Tibial artery (tissue), 4 donors: ENCODE results near the gene VCX3B.
"Not testable (repeated sequence)": the region's sequence is repeated elsewhere in the genome, so short reads cannot be mapped to it uniquely, and the experiment has no call there.

Source experiments
- DNase-seq, 2 donors: peaks; one replicate each; pipeline ENCODE4 v3.0.0-alpha.2; 2019
- H3K27ac ChIP-seq, 2 donors: fragments of 200-600 bp; sonication (generic) in 1 of 2; 1 replicate in 1 of 2; 2 replicates in 1 of 2; pipeline ENCODE4 v1.5.1; 2018 to 2019; ENCODE audit warnings: mild to moderate bottlenecking in 1 of 2
- H3K27me3 ChIP-seq, 2 donors: fragments of 200-600 bp; sonication (generic) in 1 of 2; one replicate each; pipeline versions ENCODE4 v1.5.1 to v1.6.0; 2016 to 2019
- H3K36me3 ChIP-seq, 3 donors: fragments of 200-600 bp; sonication (generic) in 2 of 3; one replicate each; pipeline ENCODE4 v1.5.1; 2016 to 2019; ENCODE audit warnings: mild to moderate bottlenecking in 2 of 3
- H3K4me1 ChIP-seq, 4 donors: fragments of 200-600 bp; sonication (generic) in 2 of 4; 1 replicate in 3 of 4; 2 replicates in 1 of 4; pipeline ENCODE4 v1.5.1; 2016 to 2019
- H3K4me3 ChIP-seq, 2 donors: fragments of 200-600 bp; sonication (generic) in 1 of 2; 1 replicate in 1 of 2; 2 replicates in 1 of 2; pipeline ENCODE4 v1.5.1; 2018 to 2019; ENCODE audit warnings: mild to moderate bottlenecking in 2 of 2
- H3K9me3 ChIP-seq, 3 donors: fragments of 200-600 bp; sonication (generic) in 1 of 3; one replicate each; pipeline ENCODE4 v1.5.1; 2016 to 2019
- CTCF ChIP-seq, 2 experiments: fragments of 200-600 bp in 1 of 2; fragments of 450-650 bp in 1 of 2; IDR thresholded peaks; one replicate each; pipeline ENCODE4 v1.5.1; 2017 to 2019; ENCODE audit warnings: antibody characterized with exemption in 2 of 2, mild to moderate bottlenecking in 1 of 2, moderate library complexity in 1 of 2
- intact Hi-C: fragments of 100-400 bp; cut with DNase I; formaldehyde crosslinking; loops from one replicate; pipeline ENCODE4 v1.15.0; 2023; ENCODE audit warnings: low total_unique reads

Gene VCX3B

GRCh38 chrX:8433109-8434062 is 31.2 kb upstream of the VCX3B start:
- DNase-seq, result no peak
- Histone ChIP-seq H3K9me3 (no peaks in the 10 kb centered on the region), H3K4me3 (no peak overlapping the region), H3K4me1 (no peaks in the 10 kb centered on the region), H3K27ac (no peak overlapping the region), H3K27me3 (no peaks in the 10 kb centered on the region), H3K36me3 (no peaks in the 10 kb centered on the region)
- intact Hi-C loops, result no loop called here
- no peak for TF ChIP-seq CTCF (IDR thresholded peaks at IDR 0.05)

GRCh38 chrX:8447368-8447767 is 17.3 kb upstream of the VCX3B start:
- TF ChIP-seq CTCF (IDR thresholded peaks at IDR 0.05), result no peak
- DNase-seq, result no peak
- no peaks in the 10 kb centered on the region for H3K27me3 ChIP-seq
- H3K27ac ChIP-seq, result no peak overlapping the region
- no peaks in the 10 kb centered on the region for H3K9me3 ChIP-seq
- no peak overlapping the region for H3K4me3 ChIP-seq
- intact Hi-C loops, result no loop called here
- H3K4me1 ChIP-seq, result no peaks in the 10 kb centered on the region
- no peaks in the 10 kb centered on the region for H3K36me3 ChIP-seq

GRCh38 chrX:8452343-8452742 is 12.3 kb upstream of the VCX3B start:
- DNase-seq, H3K9me3 ChIP-seq: not testable (repeated sequence)

GRCh38 chrX:8453611-8454010 is 11.0 kb upstream of the VCX3B start:
- TF ChIP-seq CTCF (IDR thresholded peaks at IDR 0.05), result no peak
- Histone ChIP-seq H3K9me3 (peaks cover 0 to under 1% (median 0%) of the 10 kb centered on the region in 3 donors), H3K27me3 (no peaks in the 10 kb centered on the region), H3K4me3 (no peak overlapping the region), H3K4me1 (peaks cover 0 to 12% (median 2%) of the 10 kb centered on the region in 4 donors), H3K27ac (no peak overlapping the region), H3K36me3 (no peaks in the 10 kb centered on the region)
- no peak for DNase-seq
- intact Hi-C loops, result no loop called here

More at GRCh38 chrX:8452343-8452742, 12.3 kb upstream of the VCX3B start:
- H3K27ac ChIP-seq, H3K27me3 ChIP-seq, H3K4me3 ChIP-seq, H3K36me3 ChIP-seq, intact Hi-C loops: not testable (repeated sequence)
- H3K4me1 ChIP-seq, result peaks cover 0 to 12% (median 2%) of the 10 kb centered on the region in 4 donors

GRCh38 chrX:8455557-8455956 is 9.1 kb upstream of the VCX3B start:
- Histone ChIP-seq H3K27ac (no peak overlapping the region), H3K9me3 (peaks cover 0 to 8% (median 0%) of the 10 kb centered on the region in 3 donors), H3K4me1 (peaks cover 0 to 12% (median 2%) of the 10 kb centered on the region in 4 donors), H3K4me3 (no peak overlapping the region), H3K36me3 (no peaks in the 10 kb centered on the region), H3K27me3 (no peaks in the 10 kb centered on the region)
- intact Hi-C loops, result no loop called here
- DNase-seq, result no peak
- no peak for TF ChIP-seq CTCF (IDR thresholded peaks at IDR 0.05)

- intact Hi-C loops, result no loop called here
- no peak overlapping the region for H3K27ac ChIP-seq
- H3K9me3 ChIP-seq, result peaks cover 0 to 8% (median 0%) of the 10 kb centered on the region in 3 donors
- TF ChIP-seq CTCF (IDR thresholded peaks at IDR 0.05), result no peak
- H3K36me3 ChIP-seq, result no peaks in the 10 kb centered on the region
- no peak for DNase-seq
- H3K4me1 ChIP-seq, result no peaks in the 10 kb centered on the region
- H3K27me3 ChIP-seq, result no peaks in the 10 kb centered on the region
- no peak overlapping the region for H3K4me3 ChIP-seq
Observed at GRCh38 chrX:8462488-8462887, 2.1 kb upstream of the VCX3B start.
